Germinal center (tissue), 1 donor: ENCODE data around the gene CFAP54.
"Not testable (repeated sequence)": the region's sequence is repeated elsewhere in the genome, so short reads cannot be mapped to it uniquely, and the experiment has no call there.

Experiments used
- DNase-seq: peaks from one replicate; pipeline ENCODE4 v3.0.0; 2012; ENCODE audit warnings: mixed read lengths, low spot score

Gene CFAP54

GRCh38 chr12:96478011-96478410, 11.4 kb upstream of the CFAP54 start:
- no peak for DNase-seq

GRCh38 chr12:96482086-96482485, 7.3 kb upstream of the CFAP54 start:
- DNase-seq: no peak

GRCh38 chr12:96483116-96483515, 6.3 kb upstream of the CFAP54 start:
- no peak for DNase-seq

- DNase-seq: no peak
These were observed 2.4 kb upstream of the CFAP54 start for GRCh38 chr12:96486751-96487613.

- DNase-seq: no peak
These were observed 1.7 kb upstream of the CFAP54 start for GRCh38 chr12:96487634-96488033.

DNA sequence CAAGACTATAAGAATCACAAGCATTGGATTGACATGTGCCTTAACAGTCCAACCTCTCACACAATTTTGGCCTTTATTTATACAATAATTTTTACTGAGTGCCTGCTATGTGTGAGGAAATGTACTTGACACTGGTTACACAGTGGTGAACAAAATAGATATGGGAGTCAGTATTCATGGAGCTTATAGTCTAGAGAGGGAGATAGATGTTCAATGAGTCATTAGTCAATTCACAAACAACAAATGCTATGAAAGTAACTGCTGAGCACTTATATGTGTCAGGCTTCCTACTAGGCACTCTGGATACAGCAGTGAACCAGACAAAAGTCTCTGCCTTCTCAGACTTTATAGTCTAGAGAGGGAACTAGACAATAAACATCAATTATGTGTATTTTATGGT, 3.7 kb downstream of the CFAP54 start:
- no peak for DNase-seq

DNA sequence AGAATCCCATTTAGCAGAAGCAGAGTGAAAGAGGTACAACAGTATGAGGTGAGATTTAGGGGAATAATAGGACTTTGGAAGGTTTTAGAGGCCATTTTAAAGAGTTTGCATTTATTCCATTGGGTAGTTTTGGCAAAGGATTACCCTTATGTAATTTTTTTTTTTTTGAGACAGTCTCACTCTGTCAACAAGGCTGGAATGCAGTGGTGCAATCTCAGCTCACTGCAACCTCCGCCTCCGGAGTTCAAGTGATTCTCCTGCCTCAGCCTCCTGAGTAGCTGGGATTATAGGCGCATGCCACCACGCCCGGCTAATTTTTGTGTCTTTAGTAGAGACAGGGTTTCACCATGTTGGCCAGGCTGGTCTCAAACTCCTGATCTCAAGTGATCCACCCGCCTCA, 4.8 kb downstream of the CFAP54 start:
- not testable (repeated sequence) for DNase-seq

GRCh38 chr12:96495155-96495554, 5.8 kb downstream of the CFAP54 start:
- no peak for DNase-seq

- DNase-seq: no peak
These were observed 6.6 kb downstream of the CFAP54 start for GRCh38 chr12:96495841-96496545.

DNA sequence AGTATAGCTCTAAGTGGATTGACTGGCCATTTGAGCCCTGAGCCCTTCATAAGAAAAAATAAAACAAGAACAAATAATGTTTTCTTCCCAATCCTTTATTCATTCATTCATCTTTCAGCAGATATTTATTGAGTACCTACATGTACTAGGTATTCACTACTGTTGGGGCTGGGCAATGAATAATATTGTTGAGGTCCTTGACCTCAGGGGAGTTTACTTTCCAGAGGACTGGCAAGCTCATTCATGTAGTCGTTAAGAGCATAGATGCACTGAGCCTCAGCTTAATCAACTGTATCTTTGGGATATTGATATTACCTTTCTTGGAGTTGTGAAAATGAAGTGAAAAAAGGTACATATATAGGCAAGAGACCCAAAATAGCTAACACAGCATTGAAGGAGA, 7.6 kb downstream of the CFAP54 start:
- DNase-seq: no peak

DNA sequence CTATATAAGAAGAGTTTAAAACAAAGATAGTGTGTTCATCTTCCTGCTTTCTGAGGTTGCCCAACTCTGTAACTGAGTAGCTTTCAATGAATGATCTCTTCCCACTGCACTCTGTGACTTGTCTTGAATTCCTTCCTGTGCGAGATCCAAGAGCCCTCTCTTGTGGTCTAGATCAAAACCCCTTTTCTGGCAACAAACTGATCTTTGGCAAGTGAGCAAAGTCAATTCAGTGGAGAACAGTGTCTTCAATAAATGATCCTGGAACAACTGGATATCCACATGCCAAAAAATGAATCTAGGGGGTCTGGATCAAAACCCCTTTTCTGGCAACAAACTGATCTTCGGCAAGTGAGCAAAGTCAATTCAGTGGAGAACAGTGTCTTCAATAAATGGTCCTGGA, 8.5 kb downstream of the CFAP54 start:
- DNase-seq: no peak

DNA sequence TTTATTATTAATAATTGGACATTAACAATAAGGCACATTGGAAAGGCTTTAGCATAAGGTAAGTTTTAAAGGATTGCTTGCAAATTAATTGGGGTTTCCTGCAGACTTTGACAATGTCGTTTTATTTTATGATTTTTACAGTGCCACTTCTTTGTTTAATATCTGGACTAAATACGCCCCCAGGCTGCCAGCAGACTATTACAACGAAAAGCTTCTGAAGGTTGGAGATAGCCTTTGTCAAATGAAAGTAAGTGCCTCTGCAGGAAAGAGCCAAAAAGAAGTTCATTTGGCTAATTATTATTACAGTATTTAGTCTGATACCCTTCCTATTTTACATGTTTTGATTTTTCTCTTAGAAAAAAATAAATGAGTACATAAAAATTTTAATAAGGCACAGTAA, 11.3 kb downstream of the CFAP54 start:
- DNase-seq: no peak

- DNase-seq: no peak
These were observed 11.9 kb downstream of the CFAP54 start for GRCh38 chr12:96501133-96501761.

DNA sequence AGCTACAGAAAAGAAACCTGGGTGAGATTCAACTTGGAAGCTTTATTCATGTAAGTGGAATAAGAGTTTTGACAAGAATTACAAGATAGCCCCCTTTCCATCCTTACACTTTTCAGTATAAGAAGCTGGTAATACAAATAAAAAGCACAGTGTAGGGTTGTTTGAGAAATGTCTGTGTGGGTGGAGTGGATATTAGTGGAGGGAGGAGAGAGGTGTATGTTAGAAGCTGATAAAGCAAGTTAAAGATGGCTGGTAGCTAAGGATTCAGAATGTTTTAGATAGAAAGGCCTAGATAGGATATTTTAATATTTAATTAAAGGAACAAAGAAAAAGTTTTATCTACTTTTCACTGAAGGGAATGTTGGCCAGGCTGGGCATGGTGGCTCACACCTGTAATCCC, 12.5 kb downstream of the CFAP54 start:
- no peak for DNase-seq

DNA sequence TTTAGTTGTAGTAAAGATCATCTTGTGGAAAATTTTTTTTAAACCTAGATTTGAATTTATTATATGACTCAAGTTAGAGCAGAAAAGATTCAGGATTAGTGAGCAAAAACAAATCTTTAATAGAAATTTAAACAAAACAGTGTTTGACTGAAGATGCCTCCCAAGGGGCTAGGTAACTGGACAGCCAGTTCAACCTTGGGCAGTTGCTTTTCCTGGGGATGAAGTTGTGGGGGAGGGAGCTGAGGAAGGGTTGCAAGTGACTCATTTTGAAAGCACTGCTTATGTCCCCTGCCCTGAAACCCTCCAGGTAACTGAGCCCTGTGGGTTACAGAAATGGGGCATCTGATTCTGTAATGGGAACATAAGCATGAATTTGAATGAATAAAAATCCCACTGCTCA, 13.1 kb downstream of the CFAP54 start:
- no peak for DNase-seq

DNA sequence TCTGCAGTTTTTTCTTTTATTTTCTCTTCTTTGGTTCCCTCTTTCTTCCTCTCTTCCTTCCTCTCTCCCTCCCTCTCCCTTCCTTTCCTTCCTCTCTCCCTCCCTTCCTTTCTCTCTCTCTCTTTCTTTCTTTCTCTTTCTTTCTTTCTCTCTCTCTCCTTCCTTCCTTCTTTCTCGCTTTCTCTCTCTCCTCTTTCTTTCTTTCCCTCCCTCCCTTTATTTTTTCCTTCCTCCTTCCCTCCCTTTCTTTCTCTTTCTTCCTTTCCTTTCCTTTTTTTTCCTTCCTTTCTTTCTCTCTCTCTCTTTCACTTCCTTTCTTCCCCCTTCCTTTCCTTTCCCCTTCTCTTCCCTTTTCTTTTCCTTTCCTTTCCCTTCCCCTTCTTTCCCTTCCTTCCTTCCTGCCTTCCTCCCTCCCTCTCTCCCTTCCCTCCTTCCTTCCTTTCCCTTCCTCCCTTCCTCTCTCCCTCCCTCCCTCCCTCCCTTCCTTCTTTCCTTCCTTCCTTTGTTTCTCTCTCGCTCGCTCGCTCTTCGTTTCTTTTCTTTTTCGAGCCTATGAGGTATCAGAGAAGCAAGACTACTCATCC, 13.7 kb downstream of the CFAP54 start:
- no peak for DNase-seq

DNA sequence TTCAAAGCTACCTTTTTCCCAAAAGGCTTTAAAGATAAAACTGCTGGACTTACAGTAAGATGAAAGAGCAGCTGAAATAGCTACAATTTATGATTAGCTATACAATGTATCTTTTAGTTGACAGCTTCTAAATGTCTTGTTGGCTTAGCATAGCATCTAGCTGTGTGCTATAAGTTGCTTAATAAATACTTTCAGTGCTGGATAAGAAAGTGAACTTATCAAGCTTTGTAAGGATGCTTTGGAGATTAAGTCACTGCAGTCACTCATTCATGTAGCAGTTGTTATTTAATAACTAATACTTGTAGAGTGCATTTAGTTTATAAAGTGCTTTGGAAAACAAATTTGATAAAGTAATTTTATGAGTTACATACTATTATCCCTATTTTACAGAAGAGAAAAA, 14.6 kb downstream of the CFAP54 start:
- no peak for DNase-seq

GRCh38 chr12:96506776-96507175, 17.4 kb downstream of the CFAP54 start:
- DNase-seq: no peak

- DNase-seq: no peak
These were observed 21.0 kb downstream of the CFAP54 start for GRCh38 chr12:96510306-96510764.

GRCh38 chr12:96513166-96513565, 23.8 kb downstream of the CFAP54 start:
- DNase-seq: no peak

- DNase-seq: no peak
These were observed 24.3 kb downstream of the CFAP54 start for GRCh38 chr12:96513681-96514080.

DNA sequence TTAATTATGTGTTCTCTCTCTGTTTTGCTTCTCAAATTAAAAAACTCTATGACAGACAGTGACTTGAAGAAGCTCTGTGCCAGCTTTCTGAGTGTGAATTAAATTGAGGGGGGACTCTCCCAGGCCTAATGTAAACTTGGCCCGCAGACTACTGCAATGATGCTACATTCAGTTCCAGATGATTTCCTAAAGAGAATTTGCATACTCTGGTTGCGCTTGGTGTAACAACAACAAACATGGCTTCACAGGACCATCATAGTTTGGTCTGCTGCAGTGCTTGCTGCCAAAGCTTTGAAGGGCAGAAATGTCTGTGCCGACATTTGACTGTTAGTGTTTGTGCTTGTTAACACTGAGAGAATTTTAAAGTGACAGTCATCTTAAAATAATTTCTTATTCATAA, 25.0 kb downstream of the CFAP54 start:
- DNase-seq: peak; percentile 54
